HG03139 (cell line): ENCODE measurements around the gene SH3PXD2B.
"Not testable (repeated sequence)": the region's sequence is repeated elsewhere in the genome, so short reads cannot be mapped to it uniquely, and the experiment has no call there.

ENCODE experiments used
- ATAC-seq: cut with Tn5 transposase; IDR thresholded peaks from one replicate; pipeline ENCODE4 v1.9.1; 2021; ENCODE audit not compliant: unreplicated experiment

SH3PXD2B gene

DNA sequence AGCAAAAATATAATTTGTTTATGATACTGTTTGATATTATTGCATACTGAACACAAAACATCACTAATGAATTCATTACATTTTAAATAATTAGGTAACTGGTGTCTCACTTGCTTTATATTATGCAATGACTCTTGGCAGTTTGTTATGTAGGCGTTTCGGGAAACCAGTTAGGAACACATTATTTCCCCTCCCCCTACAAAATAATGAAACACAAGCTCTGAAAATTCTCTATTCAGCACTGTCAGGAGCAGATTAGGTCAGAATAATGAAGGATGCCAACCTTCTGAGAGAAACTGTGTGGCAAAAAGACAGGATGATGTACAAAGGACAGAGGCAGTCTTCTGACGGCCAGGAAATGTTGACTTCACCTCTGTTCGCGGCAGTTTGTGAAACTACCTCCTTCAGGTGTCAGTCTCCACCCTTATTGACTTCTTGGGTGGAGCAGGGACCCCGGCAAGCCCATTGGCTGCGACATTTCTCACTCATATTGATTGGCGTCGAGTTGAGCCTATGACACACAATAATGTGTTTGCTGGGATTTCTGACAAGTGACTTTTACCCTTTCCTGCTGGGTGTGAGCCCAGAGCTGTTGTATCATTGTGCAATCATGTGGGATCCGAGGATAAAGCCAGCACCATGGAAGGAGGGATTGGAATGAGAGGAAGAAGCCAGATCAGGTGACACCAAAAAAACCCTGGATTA is 33.9 kb downstream of the SH3PXD2B start:
- ATAC-seq: no peak

DNA sequence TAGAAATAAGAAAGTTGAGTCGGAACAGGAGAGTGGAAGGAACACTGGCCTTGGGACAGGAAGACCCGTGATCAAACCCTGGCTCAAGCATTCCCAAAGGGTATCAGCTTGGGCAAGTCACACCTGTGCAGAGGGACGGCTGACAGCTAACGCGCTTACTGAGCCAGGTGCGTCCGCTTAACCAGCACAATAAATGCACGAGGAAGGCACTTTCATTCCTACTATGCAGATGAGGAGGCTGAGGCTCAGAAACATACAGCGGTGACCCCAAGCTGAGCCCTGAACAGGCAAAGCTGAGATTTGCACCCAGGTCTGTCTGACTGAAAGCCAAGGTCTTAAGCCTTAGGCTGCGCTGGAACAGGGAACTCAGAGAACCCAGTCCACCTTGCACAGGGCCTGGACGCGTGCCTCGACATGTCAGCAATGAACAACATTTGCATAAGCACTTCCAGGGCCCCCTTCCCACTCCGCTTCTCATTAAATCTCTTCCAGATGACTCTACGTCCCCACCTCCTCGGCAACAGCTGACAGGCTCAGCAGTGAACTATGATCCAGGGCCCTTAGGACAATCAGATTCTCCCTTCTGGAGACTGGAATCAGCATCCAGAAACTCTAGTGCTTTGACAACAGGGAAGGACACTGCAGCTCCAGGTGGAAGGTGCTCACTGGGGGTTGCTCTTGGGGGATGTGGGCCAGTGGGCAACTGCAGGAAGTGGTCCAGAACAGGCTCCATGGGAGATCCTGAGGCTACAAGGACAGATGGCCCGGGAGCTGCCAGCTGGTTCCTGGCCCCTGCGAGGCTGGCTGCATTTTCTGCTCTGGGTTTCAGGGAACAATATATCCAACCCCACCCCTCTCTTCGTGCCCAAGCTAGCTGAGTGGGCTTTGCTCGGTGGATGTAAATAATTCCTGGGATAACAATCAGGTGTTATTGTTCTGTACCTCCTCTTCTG is 35.2 kb downstream of the SH3PXD2B start:
- ATAC-seq: no peak

DNA sequence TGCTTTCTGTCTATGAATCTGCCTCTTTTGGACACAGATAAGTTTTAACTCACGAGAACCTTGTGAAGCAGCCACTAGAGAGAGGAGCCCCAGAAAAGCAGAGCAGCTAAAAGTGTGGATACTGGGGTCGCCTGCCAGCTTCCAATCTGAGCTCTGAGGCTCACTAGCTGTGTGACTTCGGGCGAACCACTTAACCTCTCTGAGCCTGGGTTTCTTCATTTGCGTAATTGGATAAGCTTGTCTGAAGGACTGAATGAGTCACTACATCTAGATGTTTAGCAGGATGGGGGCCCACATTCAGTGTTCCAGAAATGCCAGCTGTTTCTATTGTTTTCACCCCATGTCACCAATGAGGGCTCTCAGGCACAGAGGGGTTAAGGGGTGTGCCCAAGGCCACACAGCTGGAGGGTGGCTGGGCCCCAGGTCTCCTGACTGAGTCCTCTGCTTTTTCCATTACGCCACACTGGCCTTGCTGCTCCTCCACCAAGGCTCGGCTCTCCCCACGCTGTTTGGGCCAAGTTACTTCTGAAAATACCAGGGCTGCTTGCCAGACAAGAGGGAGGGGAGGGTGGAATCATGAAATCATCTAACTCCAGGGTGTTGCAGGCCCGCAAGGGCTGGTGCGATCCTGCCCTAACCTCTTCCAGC is 36.2 kb downstream of the SH3PXD2B start:
- ATAC-seq: no peak

DNA sequence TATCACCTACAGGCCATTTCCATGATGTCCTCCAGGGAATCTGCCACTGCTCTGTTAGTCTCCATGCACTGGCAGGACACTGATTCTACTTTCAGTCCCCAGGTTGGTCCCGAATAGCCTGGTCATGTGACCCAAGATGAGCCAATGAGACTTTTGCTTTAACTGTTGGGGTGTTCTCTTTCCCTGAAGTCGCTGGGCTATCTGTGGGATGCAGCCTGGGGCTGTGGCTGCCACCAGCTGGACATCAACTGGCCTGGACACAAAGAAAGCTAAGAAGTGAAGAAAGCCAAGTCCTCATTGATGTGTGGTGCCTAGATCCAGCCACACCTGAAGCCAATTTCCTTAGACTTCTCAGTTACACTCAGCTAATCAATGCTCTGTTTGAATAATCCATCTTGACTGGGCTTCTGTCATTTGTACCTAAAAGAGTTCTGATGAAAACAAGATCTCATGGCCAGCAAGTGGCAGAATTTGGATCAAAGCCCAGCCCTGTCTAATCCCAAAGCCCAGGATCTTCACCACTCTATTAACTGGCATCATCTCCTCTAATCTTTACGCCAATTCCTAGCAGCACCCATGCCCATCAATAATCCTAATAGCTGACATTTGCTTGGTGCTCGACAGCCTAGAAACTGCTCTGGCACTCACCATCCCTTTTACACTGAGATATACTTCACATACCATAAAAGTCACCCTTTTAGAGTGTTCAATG is 37.0 kb downstream of the SH3PXD2B start:
- ATAC-seq: no peak

DNA sequence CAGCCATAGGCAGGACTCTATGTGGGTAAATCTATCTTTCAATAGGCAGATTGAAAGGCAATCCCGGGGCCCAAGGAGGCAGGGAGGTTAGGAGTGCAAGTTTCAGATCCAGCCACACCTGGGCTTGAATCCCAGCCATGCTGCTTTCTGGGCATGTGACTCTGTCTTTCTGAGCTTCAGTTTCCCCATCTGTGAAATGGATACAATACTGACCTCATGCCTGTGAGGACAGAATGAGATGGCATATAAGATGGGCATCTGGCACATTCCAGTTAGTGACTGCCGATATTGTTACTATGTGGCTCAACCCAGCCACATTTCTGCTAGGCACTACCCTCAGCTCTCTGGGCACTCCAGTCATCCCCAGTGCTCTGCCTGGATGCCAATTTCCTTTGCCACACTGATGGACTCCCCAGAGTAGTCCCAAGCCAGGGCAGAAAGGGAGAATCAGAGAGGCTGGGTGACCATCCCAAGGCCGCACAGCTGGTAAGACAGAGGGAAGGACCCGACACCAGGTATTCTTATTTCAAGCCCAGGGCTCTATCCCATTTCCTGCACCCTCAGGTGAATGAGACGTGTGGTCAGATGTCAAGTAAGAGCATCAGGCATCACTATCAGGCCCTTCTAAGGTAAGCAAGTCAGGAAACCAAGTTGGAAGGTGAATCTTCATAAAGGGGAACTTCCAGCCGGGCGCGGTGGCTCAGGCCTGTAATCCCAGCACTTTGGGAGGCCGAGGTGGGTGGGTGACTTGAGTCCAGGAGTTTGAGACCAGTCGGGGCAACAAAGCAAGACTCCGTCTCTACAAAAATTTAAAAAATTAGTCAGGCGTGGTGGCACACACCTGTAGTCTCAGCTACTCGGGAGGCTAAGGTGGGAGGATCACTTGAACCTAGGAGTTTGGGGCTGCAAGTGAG is 38.7 kb downstream of the SH3PXD2B start:
- no peak for ATAC-seq

DNA sequence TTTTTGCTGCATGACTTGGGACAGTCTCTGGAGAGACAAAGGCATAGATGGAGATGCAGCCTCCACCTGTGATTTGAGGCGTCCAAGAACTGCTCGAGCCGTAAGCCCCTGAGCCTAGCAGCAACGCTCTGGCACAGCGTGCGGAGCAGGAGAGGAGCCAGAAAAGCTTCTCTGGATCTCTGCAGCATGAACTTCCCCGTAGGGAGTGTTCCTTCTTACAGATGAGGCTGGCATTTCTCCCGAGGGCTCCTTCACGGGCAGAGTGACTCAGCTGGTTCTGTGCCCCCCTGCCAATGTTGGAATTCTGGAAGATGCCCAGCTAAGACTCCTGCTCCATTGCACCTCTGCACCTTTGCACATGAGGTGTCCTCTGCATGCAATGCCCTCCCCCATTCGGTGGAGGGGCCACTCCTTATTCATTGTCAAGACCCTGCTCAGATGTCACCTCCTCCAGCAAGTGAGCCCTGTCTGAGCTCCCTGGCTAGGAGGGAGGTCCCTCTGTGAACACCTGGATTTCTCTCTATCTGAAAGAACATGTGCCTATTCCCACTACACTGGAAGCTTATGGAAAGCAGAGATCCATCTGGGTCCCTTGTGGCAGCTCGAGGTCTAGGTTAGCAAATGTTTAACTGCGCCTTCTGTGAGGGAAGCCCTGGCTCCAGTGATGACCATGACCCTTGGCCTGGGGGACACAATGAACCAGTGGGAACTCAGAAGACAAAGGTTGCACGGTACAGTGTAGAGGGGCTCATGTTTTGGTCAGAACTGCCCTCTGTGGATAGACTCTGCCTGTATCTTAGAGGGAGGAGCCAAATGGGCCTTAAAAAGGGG is 39.6 kb downstream of the SH3PXD2B start:
- no peak for ATAC-seq

DNA sequence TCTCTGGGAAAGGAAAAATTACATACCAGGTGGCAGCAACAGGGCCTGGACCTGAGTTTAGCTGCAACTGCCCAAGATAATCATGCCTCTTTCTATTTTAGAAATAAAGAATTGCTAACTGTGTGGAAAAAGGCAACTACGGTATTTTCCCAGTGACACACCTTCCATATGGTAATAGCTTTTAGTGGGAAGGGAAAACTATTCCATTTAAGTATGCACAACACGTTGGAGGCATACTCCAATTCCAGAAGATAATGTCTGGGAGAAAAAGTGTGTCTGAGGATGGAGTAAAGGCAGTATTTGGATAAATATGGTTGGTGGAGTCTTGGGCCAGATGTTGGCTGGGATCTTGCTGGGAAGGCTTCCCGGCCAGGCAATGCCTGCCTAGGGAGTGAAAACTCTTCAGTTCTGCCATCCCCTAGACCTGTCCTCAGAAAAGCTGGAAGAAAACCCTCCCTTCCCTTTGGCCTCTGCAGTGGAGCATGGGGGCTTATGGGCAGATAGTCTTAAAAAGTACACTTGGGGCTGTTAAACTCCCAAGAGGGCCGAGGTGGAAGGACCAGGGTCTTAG is 40.6 kb downstream of the SH3PXD2B start:
- no peak for ATAC-seq

DNA sequence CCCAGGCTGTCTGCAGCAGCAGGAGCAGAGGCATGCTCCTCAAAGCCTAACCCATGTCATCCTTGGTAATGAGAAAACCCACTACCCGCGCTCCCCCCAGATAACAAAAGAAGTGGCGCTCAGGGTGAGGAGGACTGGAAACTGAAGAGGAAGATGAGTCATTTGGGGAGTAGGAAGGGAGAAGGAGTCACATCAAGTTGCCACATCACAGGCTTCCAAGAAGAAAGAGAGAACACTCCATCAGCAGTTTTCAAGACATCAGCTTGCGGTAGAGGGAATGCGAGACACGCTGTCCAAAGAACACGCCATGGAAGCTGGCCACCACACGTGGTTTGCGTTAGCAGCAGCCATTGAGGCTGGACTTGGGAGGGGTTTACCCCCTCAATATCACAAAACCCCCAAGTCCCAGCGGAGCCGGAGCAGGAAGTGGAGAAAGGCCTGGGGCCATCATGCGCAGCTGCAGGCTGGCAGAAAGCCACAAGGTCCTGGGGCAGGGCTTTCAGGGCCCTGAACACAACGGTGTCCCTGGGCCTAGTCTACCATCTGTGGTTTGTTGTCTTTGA is 41.5 kb downstream of the SH3PXD2B start:
- no peak for ATAC-seq

DNA sequence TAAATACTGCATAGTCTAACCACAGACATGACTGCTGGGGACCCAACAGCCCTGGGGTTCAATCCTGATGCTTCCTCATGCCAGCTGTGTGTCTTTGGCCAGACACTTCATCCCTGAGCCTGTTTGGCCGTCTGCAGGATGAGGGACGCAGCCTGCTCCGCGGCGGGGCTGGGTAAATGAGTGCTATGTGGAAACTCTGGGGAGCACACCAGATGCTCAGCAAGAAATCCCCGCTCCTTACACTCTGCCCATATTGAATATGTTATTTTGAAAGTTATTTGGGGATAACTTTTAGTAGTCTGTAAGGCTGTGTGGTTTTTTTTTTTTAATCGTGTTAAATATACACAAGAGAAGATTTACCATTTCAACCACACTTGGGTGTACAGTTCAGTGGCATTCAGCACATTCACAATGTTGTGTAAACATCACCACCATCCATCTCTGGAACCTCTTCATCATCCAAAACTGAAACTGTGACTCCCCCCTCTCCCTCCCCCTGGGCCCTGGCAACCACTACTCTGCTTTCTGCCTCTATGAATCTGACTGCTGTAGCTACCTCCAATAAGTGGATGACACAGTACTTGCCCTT is 42.7 kb downstream of the SH3PXD2B start:
- ATAC-seq: no peak

DNA sequence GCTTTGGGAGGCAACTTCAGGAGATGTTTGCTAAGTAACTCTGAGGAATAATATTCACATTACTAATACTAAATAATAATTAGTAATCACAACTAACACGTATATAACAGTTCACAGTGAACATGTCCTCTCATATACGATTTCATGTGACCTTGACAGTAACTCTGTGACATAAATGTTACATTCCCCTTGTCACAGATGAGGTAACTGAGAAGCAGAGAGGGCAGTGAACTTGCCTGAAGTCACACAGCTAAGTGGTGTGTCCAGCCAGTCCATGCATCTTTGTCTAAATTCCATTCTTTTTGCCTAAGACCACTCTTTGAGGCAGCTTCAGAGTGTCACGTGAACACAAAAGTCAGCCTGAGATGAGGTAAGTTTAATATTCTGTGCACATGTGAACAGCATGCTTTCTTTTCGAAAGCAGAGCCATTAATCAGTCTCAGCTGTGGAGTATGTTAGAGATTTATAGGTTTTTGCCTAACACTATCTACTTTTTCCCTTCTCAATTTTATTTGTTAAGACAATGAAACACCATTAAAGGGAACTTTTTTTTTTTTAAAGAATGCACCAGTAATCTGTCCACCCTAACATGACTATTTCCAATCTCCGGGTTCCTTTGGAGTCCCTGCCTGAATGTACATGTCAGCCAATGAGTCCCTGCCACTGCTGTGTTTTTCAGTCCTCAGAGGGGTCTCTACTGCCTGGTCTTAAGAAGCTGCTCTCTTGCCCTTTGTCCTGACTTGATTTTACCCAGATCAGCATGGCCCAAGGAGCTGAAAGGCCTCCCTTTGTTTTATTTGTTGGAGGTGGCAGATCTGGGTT is 43.5 kb downstream of the SH3PXD2B start:
- no peak for ATAC-seq

DNA sequence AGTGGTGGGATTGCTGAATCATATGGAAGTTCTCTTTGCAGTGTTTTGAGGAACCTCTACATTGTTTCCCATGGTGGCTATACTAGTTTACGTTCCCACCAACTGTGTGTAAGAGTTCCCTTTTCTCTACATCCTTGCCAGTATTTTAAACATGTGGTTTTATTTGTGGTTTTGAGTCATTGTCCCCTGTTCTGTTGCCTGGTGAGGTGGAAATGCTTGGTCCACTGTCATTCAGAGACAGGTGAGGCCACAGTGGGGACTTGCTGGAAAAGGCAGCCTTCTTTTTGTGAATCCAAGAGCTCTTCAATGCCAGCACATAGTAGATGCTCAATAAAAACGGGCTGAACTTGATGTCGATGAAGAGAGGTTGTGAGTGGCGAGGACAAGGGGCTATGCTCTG is 44.2 kb downstream of the SH3PXD2B start:
- ATAC-seq: no peak

DNA sequence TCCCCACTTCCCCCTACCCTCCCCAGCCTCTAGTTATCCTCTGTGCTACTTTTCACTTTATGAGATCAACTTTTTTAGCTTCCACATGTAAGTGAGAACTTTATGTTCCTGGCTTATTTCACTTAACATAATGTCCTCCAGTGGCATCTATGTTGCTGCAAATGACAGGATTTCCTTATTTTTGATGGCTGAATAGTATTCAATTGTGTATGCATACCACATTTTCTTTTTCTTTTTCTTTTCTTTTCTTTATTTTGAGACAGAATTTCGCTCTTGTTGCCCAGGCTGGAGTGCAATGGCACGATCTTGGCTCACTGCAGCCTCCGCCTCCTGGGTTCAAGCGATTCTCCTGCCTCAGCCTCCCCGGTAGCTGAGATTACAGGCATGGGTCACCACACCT is 44.8 kb downstream of the SH3PXD2B start:
- ATAC-seq: not testable (repeated sequence)

DNA sequence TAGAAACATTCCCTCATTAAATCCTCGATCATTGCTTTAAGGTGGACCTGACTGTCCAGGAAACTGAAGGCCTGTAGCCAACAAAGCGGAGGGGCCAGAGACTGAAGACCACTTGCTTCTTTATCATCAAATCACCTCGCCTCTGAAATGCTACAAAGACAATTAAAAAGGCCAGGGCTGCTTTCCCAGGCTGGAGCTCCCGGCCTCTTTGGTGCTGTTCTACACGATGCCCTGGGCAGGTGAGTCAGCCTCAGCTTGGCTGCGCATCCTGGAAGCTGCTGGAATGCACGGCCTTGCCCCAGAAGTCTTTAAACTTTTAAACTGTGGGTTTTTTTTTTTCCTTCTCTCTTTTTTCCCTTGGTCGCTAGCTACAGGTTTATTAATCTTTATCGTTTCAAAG is 46.5 kb downstream of the SH3PXD2B start:
- no peak for ATAC-seq

DNA sequence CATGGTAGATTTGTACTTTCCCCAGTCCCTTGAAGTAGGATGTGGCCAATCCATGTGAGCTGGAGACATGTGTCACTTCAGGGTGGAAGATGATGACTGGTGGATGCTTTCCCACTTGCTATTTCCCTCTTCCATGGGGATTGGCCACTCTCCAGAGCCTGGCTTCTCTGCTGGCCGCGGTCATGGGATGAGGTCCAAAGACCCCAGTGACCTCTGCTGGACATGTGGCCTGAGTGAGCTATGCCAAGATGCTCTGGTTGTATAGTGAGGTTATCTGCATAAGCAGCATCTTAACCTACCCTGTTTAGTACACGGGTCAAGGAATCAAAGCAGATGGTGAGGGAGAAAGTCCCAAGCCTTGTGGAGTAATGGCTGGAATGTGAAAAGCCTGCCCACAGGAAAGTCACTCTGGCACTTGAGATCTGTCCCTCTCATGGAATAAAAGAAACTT is 47.1 kb downstream of the SH3PXD2B start:
- ATAC-seq: no peak

DNA sequence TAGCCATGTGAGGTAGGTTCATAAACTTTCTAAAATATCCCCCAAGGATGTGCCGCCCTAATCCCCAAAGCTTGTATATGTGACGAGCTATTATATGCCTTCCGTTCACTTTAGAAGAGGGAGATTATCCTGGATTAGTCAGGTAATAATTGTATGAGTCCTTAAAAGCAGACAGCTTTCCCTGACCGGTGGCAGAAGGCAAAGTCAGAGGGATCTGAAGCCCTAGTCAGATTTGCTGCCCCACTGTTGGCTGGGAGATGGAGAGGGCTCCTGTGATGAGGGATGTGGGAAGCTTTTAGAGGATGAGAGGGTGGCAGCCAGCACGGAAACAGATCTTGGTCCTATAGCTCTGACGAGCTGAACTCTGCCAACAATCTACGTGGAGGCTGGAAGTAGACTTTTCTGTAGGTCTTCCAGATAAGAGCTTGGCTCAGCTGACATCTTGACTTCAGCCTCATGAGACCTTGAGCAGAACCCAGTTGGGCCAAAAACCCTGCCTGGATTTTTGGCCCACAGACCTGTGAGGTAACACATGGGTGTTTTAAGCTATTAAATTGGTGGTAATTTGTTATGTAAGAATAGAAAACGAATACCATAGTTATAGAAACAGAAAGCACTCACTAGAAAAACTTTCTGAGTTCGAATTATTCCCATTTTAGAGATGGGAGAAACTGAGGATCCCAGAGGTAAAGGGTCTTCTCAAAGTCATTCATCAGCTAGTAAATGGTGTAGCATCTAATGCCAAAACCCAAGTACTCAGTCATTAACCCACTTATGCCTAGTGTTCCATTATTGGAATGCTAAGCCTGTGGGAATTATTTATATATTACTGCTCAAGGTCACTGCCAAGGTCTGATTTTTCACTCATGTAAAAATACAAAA is 48.9 kb downstream of the SH3PXD2B start:
- ATAC-seq: no peak

DNA sequence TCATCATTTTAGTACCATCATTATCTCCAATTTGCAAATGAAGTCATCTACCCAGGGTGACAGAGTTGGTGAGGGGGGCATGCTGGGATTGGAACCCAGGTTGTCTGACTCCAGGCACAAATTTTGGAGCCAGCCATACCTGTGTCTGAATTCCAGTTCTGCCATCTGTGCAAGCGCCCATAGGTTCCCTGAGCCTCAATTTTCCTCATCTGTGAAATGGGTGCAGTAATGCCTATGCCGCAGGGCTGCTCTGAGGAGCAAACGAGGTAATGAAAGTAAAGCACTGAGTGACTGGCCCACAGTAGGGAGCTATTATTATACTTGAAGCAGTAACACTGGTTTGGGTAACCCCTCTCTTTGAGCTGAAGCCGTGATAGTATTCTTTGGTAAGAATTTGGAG is 49.6 kb downstream of the SH3PXD2B start:
- no peak for ATAC-seq
